HG03575 (cell line): Measurements from ENCODE around the gene AFDN.

ENCODE experiments used
- ATAC-seq: cut with Tn5 transposase; IDR thresholded peaks from one replicate; pipeline ENCODE4 v1.9.1; 2021; ENCODE audit not compliant: unreplicated experiment, insufficient number of reproducible peaks, low FRiP score; ENCODE audit errors: extremely low read depth

The AFDN gene

DNA sequence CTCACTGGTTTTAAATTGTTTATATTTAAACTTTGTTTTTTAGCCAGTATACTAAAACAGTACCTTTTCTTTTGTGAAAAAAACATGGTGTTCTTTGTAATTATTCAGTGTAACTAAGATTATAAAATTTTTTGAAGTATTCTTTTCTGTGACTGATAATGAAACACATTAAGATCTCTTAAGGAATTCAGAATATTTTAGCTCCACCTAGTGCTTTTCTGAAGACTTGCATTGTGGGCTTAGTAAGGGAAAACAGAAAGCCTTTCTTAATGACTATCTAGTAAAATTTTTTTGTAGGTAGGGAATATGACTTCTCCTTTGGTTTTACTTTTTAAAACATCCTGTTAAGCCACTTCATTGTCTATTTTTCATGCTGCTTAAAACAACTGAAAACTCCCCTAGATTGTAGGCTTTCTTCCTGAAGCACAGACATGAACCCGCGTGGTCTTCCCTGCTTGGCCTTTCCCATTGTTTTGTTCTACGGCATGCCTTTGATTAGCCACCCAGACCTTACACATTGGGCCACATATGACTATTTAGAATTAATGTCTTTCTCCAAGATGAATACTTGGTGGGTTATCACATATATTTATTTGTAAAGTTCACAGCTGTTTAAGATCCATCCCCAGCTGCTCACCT, 72.1 kb downstream of the AFDN start:
- ATAC-seq = no peak

DNA sequence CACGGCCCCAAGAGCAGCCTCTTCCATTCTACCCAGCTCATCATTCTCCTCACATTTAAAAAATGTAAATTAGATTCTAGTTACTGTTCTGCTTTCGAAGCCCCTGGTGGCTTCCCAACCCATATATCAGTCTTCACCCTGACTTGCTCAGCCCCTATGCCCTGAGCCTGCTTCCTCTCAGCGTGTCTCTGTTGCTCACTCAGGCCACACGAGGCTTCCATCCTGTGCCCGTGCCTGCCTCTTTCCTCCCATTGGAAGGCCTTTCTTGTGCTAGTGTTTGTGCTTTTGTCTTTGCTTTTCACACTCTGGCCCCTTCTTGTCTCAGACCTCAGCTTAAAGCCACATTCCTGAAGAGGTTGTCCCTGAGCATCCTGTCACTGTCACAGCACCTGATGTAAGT, 78.1 kb downstream of the AFDN start:
- no peak for ATAC-seq

DNA sequence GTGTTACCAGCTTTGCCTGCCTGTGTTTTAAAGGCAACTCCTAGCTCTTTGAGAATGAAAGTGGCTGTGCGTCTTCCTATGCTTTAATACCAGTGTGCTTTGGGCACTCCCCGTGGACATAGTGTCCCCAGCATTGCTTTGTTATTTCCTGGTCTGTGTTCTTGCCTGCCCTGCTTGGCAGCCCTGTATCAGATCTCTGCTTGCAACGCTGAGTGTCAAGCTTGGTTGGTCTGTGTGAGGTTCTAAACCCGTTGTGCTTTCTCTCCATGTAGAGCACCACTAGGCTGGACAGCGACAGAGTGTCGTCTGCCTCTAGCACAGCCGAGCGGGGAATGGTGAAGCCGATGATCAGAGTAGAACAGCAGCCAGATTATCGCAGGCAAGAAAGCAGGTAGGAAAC, 80.2 kb downstream of the AFDN start:
- no peak for ATAC-seq

DNA sequence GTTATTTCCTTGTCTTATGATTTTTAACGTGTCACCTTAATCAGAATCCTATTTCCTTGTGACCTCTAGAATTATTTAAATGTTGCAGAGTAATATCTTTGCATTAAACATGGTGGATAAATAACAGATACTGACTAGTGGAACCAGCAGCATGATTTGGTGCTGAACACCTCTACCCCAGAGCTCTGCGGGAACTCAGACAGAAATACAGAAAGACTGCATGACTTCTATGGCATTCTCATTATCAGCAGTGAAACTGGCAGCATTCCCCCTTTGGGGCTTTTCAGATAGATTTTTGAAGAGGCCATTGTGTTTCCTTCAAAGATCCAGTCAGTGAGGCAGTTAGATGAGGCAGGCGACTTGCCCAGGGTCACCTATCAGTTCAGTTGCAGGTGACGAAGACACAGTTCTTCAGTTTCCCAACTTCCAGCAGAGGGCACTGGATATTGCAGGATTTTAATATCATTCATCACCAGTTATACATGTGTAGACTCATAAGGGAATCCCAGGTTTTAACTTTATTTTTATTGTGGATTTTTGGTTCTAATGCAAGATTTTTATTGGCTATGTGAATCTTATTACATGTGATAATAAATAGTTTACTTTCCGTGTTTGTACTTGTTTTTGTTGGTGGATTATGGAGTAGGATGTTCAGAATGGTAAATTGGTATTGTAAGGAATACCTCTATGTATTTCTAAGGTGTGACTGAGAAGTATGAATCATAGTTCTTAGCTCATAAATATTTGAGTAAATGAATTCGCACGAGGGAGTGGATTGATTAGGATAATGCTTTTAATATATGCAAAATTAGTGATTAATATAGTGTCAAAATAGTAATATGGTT, 81.3 kb downstream of the AFDN start:
- ATAC-seq = no peak

DNA sequence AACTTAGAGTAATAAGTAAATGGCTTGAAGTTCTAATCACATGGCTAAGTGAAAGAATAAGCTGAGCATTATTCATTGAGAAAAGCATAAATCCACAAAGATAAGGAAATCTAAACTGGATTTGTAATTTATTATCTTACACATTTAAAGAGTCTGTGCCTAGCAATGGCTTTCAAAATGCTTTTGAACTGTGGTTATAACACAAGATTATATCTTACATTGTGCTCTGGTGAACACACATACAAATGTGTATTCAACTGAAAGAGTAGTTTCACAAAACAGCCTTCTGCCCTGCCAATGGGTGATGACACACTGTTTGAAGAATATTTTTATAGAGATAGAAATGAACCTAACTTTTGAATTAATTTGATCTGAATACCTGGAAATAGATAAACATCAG, 83.3 kb downstream of the AFDN start:
- no peak for ATAC-seq

DNA sequence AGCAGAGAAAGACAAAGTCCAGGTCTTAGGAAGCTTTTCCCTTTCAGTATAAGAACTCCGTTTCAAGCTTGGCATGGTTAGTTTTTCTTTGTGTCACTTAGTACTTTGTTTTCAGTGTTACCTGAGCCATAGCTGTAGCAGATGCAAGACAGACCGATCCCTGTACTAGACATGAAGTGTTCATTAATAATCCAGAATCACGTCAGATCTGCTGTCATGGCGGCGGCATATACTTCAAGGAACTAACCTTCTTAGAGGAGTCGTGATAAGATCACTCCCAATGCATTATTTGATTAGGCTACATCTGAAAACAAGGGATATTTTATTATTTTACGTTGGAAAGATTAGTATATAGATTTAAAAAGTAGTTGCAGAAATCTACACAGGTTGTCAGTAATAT, 83.9 kb downstream of the AFDN start:
- ATAC-seq = no peak

DNA sequence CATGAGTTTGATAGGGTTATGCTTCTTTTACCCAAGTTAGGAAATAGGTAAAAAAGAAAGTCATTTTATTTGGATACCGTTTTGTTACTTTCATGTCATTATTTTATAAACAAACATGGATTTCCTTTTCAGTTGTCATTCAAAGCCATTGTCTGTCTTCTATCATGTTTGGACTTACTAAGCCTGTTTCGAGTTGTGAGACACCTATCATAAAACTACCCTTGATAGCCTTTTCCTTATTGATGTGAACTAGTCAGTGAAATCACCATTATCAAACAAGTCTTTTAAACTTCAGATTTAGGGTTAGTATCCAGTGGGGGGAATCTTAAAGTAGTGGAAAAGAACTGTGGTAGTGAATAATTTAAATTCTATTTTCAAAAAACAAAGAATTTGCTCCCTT, 85.8 kb downstream of the AFDN start:
- ATAC-seq = no peak

DNA sequence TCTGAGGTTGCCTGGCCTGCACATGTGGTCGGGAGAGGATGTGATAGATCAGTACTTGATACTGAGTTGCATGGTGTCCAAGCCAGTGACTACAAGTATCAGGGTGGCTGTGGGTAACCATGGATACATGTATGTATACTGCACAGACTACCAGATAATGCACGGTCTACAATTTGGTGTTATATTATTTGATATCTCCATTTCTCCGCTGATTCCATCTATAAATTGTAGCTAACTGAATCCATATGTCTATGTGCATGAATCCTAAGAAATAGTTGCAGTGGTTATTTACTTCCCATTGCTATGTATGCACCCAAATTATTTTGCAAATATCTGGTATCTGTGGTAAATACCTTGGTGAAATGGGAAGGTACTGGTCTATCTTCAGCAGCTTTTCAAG, 87.0 kb downstream of the AFDN start:
- no peak for ATAC-seq

DNA sequence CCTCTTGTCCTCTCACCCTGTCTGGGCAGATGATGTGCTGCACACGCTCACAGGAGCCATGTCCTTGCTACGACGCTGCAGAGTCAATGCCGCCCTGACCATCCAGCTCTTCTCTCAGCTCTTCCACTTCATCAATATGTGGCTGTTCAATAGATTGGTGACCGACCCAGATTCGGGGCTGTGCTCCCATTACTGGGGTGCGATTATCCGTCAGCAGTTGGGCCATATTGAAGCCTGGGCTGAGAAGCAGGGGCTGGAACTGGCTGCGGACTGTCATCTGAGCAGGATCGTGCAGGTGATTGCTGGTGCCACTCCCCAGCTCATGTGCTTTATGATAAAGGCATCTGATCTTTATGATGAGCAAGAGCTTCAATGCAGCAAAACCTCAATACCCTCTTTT, 88.4 kb downstream of the AFDN start:
- no peak for ATAC-seq

DNA sequence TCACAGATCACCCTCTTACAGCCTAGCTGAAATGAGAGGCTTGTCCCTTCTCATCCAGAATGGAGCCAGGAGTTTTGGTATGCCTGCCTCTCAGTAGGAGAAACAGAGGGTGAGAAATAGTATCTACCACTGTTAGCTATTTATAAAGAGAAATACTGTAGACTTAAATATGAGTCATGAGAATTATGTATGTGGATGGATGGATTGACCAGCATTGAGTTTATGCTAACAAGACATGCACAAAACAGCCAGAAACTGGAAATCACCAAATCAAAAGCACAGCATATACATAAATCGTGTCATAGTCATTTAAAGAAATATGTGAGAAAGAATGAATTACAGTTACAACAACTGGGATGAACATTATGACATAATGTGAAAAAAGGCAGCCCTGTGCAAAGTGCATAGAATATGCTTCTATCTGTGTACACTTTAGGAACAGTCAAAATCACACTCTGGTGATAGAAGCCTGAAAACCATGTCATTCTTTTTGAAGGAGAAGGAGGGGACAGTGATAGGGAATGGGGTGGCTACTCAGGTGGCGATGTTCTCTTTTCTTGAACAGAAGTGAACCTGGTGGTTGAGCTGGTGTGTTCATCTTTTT, 90.9 kb downstream of the AFDN start:
- ATAC-seq = no peak

DNA sequence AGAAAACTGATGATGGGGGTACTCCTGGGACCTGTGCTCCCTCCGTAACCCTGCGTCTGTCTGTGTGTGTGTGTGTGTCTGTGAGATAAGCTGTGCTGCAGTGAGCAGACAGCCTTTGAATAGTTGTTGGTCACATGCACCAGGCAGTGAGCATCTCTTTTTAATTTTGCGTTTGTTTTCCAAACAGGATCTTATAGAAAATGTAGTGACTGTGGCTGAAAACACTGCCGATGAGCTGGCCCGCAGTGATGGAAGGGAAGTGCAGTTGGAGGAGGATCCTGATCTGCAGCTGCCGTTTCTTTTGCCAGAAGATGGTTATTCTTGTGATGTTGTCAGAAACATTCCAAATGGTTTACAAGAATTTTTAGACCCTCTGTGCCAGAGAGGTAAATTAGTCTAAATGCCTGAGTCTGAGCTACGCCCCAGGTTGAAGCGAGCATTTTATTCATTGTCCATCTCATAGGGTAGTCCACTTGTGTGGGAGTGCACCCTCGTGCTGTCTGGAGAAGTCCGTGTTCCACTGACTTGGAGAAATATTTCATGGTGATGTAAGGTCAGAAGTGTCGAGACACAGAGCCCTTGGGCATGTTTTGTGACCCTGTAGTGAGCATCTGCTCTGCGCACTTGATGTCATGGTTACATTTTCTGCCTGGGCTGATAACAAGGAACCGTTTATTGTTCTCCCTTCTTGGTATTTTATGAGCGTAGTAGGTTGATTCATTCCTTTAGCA, 92.0 kb downstream of the AFDN start:
- ATAC-seq = no peak

DNA sequence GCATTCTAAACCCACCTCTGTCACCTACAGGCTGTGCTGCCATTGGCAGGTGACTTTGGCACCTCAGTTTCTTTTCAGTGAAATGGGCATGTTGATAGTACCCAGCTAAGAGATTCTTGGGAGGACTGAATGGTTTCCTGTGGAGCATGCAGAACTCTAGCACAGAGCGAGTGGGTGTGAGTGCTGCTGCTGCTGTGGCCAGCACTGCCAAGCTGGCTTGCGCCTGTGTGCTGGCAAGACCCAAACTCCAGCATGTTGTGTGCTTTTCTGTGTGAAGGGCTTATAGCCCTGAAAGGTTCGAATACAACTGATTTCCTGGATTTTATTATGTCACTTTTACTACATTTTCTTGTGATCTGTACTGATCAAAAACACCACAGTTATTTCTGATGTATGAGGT, 92.6 kb downstream of the AFDN start:
- no peak for ATAC-seq

DNA sequence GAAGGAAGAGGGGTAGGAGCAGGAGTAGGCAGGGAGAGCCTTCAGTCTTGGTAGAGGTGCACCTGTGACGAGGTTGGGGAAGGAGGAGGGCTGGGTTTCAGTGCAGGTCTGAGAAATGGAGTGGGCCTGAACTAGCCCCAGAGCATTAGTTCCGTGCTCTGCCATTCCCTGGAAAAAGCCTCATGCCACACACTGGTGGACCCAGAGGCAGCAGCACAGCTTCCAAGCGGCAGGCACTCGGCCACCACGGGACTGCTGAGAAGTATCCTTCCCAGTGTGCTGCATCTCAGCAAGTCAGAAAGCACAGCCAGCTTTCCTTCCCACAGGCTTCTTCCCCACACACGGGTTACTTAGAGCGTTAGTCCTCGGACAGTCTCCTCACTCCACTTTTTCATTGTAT, 93.5 kb downstream of the AFDN start:
- no peak for ATAC-seq

DNA sequence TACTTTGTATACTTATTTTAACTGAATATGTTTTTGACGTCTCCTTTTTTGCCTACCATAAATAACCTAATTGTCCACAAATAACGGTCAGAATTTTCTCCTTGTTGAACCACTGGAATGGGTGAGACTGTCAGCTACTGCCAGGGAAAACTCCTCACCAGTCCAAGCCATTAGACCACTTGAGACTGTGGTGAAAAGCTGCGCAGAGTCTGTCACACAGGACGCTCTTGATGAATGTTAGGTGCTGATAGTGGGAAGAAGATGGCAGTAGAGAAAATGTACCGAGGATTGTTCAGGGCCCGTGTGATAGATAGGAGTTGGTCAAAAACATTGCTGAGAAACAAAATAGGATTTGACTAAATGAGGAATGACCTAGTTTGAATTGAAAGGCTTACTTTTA, 95.1 kb downstream of the AFDN start:
- no peak for ATAC-seq

DNA sequence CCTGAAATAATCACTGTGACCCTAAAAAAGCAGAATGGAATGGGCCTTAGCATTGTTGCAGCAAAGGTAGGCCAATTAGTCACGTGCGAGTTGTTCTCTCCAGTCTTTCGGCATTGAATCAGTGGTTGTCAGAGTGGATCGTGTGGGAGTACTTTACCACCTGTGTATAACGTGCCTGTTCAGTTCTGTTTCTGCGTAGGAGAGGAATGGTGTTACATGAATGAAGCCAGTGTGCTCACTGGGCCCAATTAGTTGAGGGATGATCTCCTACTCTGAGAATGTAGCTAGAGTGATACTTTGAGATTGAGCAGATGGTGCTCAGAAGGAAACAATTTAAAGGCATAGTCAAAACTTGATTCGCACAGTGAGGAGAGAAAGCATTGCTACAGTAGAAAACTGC, 98.3 kb downstream of the AFDN start:
- ATAC-seq = no peak

DNA sequence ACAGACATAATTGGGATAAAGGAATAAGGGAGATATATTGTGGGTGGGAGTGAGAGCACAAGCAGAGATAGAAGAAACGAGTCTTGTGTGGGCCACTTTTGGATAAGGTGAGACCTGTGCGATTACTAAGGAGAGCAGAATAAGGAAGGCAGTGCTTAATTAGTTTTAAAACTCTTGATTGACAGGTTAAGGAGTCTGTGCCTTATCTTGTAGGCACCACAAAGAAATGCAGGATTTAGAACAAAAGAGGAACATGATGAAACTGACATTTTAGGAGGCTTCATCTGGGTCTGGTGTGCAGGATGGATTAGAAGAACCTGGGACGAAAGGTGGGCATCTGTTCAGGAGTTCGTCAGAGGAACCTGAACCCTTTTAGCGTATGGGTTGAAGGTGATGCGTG, 100.5 kb downstream of the AFDN start:
- no peak for ATAC-seq

DNA sequence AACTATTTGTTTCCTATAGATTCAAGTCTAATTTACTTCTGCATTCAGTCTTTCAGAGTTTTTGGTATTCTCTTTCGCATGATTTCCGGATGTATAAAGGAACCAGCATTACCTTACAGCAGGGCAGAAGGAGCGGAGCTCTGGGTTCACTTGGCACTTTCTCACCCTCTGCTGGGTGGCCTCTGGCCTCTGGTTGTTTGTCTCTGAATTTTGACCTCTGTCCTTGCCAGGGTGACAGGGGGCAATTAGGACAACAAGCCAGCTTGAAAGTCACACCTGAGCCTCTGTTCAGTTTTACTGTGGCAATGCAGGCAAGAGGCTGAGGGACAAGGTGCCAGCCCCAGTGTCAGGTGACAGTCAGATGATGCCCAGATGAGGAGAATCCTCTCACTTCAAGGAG, 101.4 kb downstream of the AFDN start:
- ATAC-seq = no peak

DNA sequence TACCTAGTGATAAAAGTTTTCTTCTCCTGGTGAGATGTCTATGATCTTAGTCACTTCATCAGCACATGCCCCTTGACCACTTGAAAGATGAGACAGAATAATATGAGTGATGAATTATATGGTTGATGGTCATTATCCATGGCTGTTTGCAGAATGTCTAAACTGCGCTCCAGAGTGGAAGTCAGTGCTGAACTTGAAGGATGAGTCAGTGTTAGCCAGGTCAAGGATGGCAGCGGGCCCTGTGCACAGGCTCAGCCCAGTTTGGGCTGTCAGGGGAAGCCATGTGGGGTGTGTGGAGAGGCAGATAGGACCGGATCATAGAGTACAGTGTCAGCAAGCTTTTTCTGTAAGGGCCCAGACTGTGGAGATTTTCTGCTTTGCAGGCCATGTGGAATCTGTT, 103.6 kb downstream of the AFDN start:
- ATAC-seq = no peak

DNA sequence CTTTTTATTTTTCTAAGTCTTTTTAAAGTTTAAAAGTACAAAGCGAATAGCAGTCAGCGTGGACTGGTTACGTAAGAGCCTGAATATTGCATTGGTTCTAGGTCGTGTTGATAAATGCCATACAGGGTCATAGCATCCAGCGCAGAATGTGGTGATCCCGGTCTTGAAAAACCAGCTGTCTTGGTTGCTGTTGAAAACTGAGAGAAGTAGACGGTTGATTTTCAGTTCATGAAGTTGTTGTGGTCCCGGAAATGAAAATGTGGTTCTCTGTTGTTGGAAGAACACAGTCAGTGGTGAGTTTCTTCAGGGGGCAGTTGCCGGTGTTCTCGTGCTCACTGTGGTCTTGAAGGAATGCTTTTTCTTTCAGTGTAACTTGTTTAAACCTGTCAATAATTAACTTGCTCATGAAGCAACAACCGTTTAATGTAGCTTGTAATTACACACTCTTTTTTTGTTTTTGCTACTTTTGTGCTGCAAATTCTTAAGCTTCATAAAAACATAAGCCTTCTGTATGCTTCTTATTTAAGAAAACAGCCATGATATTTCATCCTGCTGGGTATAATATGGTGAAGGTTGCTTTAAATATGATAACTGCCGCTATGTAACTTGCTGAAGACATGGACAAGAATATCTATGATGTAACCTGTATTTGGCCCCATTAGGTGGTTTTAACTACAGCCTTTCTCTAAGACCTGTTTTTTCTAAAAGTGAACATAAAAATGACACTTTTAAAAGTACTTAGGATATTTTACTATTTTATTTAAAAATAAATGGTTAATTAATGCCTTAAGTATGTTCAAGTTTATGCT, 106.0 kb downstream of the AFDN start:
- ATAC-seq = no peak
